Measurements from ENCODE around the gene TFDP1.

TFDP1 gene, protein sequence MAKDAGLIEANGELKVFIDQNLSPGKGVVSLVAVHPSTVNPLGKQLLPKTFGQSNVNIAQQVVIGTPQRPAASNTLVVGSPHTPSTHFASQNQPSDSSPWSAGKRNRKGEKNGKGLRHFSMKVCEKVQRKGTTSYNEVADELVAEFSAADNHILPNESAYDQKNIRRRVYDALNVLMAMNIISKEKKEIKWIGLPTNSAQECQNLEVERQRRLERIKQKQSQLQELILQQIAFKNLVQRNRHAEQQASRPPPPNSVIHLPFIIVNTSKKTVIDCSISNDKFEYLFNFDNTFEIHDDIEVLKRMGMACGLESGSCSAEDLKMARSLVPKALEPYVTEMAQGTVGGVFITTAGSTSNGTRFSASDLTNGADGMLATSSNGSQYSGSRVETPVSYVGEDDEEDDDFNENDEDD

DNA sequence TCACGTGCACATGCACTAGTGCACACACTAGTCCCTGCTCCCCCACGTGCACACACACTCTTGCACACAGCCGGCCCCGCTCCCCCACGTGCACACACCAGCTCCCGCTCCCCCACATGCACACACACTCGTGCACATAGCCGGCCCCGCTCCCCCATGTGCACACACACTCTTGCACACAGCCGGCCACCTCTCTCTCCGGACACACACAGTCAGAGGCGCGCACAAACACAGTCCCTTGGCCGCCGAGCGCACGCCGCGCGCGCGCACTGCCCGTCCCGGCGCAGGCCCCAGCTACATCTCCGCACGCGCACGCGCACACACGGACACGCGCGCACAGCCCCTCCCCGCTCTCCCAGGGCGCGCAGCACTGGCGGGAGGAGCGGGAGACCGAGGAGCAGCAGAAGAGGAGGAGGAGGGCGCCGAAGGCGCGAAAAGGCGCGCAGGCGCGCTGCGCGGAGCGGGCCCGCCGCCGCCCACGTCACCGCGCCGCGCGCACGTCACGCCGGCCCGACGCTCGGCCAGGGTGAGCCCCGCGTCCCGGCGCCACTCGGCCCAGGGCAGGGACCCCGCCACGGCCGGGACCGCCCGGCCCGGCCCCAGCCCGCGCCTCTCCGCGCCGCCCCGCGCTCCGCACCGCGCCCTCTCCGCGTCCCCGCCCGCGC lies at the start of gene TFDP1:
Gene TFDP1 (plus strand): TSS at position 549 of the 665 bp plus-strand sequence. CDS start 1,085 bp downstream, outside the sequence.
- peak within 1 kb of the TSS; percentile 78 for H3K4me3 ChIP-seq (ENCODE audit: low read depth, low read length)

DNA sequence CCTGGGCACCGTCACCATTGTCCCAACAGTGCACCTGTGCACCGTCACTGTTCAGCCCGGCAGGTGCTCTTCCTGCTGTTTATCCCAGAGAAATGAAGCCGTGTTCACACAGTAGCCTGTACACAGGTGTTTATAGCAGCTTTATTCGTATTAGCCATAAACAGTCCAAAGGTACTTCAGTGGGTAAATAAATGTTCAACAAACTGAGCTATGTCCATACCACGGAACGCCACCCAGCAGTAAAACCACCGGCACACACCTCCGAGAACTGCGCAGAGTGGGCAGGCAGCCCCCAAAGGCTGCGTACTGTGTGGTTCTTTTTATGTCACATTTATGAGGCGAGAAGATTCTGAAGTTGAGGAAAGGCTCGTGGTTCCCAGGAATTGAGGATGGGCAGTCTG lies 49.2 kb upstream of the TFDP1 start:
- no peak overlapping the region for H3K4me3 ChIP-seq (ENCODE audit: low read depth, low read length)

DNA sequence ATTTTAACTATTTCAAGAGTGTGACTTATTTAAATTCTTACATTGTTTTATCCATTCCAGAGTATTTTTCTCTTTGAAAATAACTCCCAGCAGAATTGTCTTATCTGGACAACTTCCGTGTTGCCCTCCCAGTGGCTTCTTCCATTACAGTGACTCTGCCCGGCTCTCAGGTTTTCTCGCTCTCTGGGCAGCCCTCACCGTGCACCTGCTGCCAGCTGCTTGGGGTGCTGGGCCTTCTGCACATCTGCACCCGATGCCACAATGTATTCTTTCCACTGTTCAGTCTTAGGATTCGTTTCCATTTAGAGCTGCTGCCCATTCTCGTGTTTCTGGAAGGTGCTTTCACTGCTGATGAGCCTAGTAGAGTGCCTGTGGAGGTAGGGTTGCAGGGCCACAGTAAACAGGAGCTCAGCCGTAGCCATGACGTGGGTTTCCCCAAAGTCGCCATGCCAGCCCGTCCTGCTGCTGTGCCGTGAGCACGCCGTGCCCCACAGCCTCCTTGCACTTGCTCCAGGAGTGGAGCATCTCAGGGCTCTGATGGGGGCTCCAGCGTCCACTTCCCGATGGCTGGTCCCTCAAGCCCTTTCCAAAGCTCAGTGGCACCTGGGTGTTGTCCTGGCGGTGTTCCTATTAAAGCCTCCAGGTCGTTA lies 48.0 kb upstream of the TFDP1 start:
- H3K4me3 ChIP-seq (ENCODE audit: low read depth, low read length), result no peak overlapping the region

DNA sequence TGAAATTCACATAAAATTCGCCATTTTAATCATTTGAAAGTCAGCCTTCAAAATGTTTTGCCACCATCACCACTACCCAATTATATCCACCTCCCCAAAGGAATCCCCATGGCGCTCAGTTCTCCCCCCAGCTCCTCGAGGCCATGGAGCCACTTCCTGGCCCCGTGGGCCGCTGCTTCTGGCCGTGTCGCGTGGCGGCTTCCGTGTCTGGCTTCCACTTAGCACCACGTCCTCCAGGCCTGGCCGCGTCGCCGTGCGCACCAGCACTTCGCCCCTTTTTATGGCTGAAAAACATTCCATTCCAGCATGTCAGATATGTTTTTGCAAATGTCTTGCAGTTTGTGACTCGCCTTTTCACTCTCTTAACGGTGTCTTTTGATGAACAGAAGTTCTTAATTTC lies 47.3 kb upstream of the TFDP1 start:
- H3K4me3 ChIP-seq (ENCODE audit: low read depth, low read length), result no peak overlapping the region

DNA sequence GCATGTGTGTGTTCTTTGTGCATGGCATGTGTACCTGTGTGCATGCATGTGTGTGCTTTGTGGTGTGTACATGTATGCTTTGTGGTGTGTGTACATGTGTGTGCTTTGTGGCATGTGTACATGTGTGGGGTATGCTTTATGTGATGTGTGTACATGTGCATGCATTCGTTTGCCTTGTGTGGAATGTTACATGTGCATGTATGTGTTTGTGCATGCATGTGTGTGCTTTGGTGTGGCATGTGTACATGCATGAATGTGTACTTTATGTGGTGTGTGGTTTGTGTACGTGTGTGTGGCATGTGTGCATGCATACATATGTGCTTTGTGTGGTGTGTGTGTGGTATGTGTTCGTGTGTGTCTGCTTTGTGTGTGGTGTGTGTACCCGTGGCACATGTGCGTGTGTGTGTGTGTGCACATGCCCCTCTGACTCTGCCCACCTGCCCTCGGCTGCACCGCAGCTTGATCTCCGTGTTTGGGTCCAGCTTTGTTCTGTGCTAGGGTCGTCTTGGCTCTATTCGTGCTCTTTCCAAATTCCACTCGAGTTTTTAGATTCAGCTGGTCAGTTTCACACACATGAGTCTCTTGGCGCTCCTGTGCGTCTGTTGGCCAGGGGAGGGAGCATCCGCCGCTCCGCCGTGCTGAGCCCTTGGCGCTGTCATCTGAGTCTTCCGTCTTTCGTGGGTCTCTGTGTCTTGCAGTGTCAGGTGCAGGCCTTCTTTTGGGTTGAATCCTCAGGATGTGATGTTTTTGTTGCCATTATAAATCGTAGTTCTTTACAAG lies 46.5 kb upstream of the TFDP1 start:
- H3K4me3 ChIP-seq (ENCODE audit: low read depth, low read length), result no peak overlapping the region

DNA sequence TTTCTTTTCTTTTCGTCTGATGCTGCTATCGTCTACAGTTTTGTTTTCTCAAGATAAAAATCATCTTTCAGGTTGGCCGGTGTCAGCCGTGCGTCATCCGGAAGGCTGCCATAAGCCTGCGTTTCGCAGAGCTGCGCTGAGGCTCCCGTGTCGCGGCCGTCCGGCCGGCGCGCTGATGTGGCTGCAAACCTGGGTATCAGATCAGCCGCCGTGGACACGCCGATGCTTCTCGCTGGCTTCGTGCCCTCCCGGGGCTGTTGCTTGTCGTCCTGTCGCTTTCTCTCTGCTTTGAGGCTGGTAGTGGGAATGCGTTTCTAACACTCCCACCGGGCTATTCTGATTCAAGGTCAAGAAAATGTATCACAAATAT lies 45.9 kb upstream of the TFDP1 start:
- no peak overlapping the region for H3K4me3 ChIP-seq (ENCODE audit: low read depth, low read length)

DNA sequence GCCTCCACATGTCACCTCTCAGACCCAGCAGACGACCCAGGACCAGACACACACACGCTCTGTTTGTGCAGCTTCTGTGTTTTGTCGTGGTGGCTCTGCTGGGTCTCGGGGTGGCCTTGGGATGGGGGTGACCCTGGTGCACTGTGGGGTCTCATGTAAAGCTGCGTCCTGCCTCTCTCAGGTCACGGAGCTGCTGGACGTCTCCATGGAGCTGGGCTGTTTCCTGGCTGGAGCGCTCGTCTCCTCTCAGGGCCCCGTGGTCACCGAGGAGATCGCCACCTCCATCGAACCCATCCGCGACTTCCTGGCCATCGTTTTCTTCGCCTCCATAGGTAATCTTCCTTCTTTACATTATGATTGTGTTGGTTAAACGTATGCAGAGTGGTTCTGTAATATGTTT lies 45.4 kb upstream of the TFDP1 start:
- H3K4me3 ChIP-seq (ENCODE audit: low read depth, low read length), result no peak overlapping the region

DNA sequence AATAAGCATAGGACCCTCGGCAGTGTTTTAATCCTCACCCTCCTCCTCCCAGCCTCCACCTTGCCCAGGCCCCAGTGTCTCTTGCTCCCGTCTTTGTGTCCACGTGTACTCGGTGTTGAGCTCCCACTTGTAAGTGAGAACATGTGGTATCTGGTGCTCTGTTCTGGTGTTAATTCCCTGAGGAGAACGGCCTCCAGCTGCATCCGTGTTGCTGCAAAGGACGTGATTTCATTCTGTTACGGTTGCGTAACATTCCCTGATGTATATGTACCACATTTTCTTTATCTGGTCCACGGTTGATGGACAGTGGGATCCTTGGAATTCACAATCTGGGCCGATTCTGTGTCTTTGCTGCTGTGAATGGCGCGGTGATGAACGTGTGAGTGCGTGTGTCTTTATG lies 44.7 kb upstream of the TFDP1 start:
- H3K4me3 ChIP-seq (ENCODE audit: low read depth, low read length), result no peak overlapping the region

DNA sequence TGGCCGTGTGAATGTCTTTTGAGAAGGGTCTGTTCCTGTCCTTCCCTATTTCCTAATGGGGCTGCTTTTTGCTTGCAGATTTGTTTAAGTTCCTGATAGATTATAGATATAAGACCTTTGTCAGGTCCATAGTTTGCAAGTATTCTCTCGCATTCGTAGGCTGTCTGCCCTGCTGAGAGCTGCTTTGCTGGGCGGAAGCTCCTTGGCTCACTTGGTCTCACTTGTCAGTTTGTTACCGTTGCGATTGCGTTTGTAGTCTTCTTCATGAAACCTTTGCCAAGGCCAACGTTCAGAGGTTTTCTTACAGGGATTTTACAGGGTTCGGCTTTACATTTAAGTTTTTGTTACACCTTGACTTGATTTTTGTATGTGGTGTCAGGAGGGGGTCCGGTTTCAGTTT lies 44.0 kb upstream of the TFDP1 start:
- H3K4me3 ChIP-seq (ENCODE audit: low read depth, low read length), result no peak overlapping the region

DNA sequence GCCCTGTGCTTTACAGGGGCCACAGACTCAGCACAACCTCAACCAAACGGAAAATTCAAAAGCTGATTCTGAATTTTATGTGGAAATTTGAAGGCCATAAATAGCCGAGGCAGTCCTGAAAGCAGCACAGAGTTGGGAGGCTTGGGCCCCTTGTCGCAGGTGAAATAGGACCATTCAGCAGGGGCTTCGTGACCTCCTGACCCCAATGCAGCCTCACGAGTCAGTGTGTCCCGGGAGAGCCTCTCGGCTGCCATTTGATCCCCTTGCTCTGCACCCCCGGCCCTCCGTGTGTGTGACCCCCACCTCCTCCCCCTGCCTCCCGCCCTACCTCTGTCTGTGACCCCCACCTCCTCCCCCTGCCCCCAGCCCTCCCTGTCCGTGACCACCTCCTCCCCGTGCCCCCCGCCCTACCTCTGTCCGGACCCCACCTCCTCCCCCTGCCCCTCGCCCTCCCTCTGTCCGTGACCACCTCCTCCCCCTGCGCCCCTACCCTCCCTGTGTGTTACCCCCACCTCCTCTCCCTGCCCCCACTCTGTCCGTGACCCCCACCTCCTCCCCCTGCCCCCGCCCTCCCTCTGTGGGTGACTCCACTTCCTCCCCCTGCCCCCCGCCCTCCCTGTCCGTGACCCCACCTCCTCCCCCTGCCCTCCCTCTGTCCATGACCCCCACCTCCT lies 41.7 kb upstream of the TFDP1 start:
- no peak overlapping the region for H3K4me3 ChIP-seq (ENCODE audit: low read depth, low read length)

DNA sequence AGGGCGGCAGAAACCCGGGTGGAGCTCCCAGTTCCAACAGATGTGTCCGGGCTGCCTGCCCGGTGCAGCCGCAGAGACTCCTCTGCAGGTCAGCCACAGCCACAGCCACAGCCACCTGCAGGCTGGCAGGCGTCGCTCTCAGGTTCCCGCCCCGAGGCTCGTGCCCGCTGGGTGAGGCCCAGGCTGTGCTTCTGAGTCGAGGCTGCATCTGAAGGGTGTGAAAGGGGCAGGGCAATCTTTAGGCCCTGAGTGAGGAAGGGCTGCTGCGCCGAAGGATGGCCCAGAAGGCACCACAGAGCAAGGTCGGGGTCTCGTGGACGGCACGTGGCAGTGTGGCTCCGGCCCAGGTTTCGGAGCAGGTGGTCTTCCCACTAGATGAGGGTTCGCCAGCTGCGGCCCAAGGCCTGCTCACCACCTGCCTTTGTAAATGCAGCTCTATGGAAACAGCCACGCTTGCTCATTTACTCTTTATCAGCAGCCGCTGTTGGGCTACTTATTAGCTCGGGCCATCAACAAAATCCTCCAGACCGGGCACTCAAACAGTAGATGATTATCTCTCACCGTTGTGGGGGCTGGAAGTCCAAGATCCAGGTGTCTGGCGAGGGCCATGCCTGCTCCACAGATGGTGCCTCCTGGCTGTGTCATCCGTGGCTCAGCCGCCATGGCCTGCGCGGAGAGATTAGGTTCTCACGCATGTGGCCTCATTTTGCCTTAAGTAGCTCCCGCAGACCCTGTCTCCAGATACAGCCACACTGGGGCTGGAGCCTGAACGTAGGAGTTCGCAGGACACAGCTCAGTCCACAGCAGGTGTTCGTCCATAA lies 40.3 kb upstream of the TFDP1 start:
- no peak overlapping the region for H3K4me3 ChIP-seq (ENCODE audit: low read depth, low read length)

DNA sequence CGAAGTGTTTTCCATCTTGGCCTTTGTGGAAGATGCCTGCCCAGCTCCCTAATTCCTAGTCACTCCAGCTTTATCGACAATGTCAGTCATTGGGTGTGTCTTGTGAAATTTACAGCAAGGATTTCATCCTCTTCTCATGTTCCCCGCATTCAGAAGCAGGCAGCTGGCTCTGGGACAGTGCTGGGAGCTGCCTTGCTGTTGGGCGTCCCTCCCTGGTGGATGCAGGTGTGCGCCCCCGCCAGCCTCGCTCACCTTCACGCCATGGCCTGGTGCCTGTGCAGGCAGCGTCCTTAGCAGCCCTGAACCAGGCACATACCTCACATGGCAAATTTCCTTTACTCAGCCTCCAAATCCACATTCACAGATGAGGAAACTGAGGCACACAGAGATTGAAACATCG lies 39.7 kb upstream of the TFDP1 start:
- no peak overlapping the region for H3K4me3 ChIP-seq (ENCODE audit: low read depth, low read length)

DNA sequence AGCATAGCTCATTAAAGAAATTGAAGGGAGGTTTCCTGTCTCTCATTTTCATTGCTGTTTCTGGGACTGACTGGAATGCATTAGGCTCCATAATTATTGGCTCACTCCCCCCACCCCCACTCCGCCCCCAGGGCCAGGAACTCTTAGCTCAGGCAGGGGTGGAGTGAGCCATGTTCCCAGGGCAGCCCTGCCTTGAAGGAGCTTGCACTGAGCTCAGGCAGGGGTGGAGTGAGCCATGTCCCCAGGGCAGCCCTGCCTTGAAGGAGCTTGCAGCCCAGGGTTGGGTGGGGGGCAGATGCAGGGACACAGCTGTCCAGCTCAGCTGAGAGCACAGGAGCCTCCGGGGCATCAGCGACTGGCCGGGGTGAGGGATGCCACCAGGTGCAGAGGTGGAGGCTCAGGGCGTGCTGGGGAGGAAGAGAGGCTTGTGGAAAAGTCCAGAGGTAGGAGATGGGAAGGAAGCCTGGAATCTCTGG lies 39.1 kb upstream of the TFDP1 start:
- H3K4me3 ChIP-seq (ENCODE audit: low read depth, low read length), result no peak overlapping the region

DNA sequence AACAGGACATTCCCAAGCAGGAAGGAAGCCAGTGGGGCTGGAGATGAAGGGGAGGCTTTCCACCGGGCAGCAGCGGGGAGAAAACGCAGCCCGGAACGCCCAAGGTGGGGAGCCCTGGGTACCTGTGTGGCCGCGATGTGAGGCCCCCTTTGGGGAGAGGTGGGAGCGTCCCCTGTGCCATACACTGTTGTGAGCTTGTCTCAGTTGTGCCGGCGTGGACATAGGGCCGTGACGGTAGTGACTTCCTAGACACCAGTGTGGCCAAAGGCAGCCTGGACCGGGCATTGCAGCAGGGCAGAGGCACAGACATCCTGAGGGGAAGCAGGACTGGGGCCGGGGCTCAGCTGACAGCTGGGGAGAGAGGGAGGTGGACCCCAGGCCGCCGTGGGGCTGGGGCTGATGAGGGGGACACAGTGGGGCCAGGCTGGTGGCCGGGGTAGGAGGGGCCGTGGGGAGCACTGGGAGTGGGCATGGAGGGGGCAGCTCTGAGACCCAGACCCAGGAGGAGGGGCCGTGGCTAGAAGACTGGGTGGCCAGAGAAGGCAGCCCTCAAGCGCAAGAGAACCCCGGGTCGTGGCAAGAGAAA lies 38.5 kb upstream of the TFDP1 start:
- H3K4me3 ChIP-seq (ENCODE audit: low read depth, low read length), result no peak overlapping the region

DNA sequence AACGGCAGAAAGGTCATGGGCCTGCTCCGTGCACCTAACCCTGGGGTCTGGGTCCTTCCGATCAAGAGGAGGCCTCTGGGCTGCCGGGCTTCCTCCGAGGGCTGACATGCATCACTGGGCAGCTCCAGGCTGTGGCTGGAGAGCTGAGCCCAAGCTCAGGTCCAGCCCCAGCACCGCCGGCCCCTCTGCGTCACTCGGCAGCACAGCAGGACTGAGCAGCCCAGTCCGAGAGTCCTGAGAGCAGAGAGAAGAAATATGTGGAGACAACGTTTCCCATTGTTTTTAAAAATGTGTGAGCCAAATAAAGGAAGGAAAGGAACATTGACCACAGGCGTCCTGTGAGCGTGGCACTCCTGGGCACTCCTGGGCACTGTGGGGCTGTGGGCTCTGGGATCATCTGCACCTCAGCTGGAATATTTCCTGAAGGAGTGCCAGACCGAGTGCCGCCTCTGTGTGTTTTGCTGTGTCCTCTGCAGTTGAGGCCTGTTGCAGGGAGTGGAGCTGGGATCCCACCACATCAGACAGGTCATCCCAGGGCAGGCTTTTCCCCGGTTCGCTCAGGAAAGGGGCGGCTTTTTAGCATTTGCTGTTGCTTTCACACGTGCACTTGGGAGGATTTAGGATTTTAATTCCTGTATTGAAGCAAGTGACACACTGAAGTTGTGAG lies 37.8 kb upstream of the TFDP1 start:
- no peak overlapping the region for H3K4me3 ChIP-seq (ENCODE audit: low read depth, low read length)

DNA sequence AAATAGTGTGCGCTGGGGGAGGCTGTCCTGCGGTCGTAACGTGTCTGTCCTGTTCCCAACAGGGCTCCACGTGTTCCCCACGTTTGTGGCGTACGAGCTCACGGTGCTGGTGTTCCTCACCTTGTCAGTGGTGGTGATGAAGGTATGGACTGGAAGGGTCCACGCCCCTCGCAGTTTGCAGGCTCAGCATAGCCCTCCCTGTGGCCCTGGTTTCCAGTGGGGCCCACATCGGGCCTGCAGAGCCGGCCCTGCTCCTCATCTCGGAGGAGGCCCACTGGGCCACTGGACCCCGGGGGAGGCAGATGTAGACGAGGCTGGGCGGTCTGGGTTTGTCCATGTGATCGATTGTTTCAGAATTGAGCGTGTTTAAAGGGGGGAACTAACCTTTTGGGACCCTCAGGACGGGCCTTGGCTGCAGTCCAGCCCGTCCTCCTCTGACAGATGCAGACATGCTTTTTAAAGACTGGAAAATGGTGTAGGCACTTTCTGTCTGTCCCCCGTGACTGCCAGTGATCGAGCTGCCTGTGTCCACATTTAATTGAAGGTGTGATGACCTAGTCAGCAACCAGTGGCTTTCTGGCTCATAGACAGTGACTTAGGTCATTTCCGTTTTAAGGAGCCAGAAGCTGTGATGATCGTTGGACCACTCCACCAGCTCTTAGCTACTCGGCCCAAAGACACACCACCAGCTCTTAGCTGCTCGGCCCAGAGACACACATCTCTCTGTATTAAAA lies 37.1 kb upstream of the TFDP1 start:
- no peak overlapping the region for H3K4me3 ChIP-seq (ENCODE audit: low read depth, low read length)

DNA sequence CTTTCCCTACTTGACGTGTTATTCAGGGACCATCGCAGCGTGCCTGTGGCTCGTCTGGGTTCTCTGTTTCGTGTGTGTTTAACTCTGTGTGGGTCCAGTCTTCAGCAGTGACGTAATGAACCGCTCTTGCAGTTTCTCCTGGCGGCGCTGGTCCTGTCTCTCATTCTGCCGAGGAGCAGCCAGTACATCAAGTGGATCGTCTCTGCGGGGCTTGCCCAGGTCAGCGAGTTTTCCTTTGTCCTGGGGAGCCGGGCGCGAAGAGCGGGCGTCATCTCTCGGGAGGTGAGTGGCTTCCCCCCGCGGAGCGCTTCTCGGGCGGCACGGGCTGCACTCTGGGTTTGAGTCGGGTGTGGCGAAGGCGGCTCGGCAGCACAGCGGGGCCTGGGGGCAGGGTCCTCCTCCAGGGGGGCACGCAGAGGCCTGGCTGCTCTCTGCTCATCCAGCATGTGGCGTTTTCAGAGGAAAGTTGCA lies 36.3 kb upstream of the TFDP1 start:
- no peak overlapping the region for H3K4me3 ChIP-seq (ENCODE audit: low read depth, low read length)

Data from iPS-11a (cell line).